Anterior cingulate cortex (tissue), 58 donors: Measurements from ENCODE around the gene UBE3B.

Source experiments
- DNase-seq, 58 donors: peaks; one replicate each; lab custom pipeline; 2025; lab: John Stamatoyannopoulos, UW

UBE3B gene

DNA sequence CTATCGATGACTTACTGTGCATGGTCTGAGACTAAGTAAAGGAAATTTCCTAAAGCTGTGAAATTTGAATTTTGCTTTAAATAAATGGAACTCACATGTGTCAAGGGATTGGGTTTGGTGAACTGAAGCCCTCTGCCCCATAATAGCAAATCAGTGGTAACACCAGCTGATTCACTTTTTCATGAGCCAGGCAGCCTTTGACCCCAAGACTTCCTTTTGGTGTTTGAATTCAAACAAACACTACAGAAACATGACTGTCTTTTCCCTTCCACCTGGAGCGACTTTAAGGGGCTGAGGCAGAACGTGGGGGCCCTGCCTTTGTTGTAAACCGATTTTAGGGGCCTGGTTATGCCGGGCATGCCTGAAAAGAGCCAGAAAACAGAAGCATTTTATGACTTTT lies 29.2 kb upstream of the UBE3B start:
- DNase-seq, result no peak

- no peak for DNase-seq
These were observed 28.6 kb upstream of the UBE3B start for GRCh38 chr12:109448707-109449390.

- DNase-seq, result no peak
These were observed 27.4 kb upstream of the UBE3B start for GRCh38 chr12:109449845-109450532.

- no peak for DNase-seq
These were observed 26.5 kb upstream of the UBE3B start for GRCh38 chr12:109450980-109451379.

GRCh38 chr12:109451400-109451799 lies 26.0 kb upstream of the UBE3B start:
- no peak for DNase-seq

- no peak for DNase-seq
These were observed 24.9 kb upstream of the UBE3B start for GRCh38 chr12:109452489-109452888.

- DNase-seq, result no peak
These were observed 21.7 kb upstream of the UBE3B start for GRCh38 chr12:109455706-109456105.

DNA sequence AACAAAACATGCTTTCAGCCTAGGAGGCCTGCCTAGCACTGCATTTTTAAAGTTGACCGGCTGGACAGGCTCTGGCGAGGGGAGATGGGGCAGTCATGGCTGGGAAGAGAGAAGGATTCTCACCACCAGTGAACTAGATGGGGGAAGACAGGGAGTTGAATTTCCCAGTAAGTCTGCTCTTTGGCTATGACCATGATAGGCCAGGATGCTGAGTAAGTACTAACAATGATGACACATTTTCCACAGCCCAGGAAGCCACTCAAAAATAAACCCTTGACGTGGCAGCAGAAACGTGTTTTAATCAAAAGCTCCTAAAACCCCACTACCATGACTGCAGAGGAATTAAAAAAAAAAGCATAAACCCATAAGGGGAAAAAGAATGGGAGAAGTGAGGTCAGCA lies 19.3 kb upstream of the UBE3B start:
- DNase-seq, result no peak

- DNase-seq, result peak in 1 of 58 donors; percentile 30
These were observed 18.6 kb upstream of the UBE3B start for GRCh38 chr12:109458771-109459208.

- no peak for DNase-seq
These were observed 18.2 kb upstream of the UBE3B start for GRCh38 chr12:109459247-109459646.

DNA sequence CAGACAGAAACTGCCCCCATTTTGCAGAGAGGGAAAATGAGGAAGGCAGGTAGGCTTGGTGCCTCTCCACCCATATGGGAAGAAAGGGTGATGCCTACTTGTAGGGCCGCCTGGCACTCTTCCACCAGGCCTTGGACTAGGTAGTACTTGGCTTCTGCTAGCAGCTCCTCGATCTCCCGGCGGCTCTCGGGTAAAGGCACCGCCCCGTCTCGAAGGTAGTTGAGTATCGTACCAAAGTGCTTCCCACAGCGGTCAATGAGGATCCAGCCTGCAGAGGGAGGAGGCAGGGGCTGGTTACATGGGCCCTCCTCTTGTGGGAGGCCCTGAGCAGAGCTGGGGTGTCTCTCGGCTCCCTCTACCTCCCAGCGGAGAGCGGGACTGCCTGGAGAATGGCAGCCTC lies 16.9 kb upstream of the UBE3B start:
- DNase-seq, result no peak

GRCh38 chr12:109461049-109461845 lies 16.2 kb upstream of the UBE3B start:
- DNase-seq, result peak in 6 of 58 donors; percentile 5 to 28 (median 12)

- peak in 17 of 58 donors; percentile 3 to 65 (median 32) for DNase-seq
These were observed 15.3 kb upstream of the UBE3B start for GRCh38 chr12:109461846-109462756.

- DNase-seq, result peak in 6 of 58 donors; percentile 5 to 35 (median 21)
These were observed 14.4 kb upstream of the UBE3B start for GRCh38 chr12:109462868-109463692.

- DNase-seq, result no peak
These were observed 13.7 kb upstream of the UBE3B start for GRCh38 chr12:109463756-109464155.

- DNase-seq, result no peak
These were observed 12.6 kb upstream of the UBE3B start for GRCh38 chr12:109464642-109465351.

DNA sequence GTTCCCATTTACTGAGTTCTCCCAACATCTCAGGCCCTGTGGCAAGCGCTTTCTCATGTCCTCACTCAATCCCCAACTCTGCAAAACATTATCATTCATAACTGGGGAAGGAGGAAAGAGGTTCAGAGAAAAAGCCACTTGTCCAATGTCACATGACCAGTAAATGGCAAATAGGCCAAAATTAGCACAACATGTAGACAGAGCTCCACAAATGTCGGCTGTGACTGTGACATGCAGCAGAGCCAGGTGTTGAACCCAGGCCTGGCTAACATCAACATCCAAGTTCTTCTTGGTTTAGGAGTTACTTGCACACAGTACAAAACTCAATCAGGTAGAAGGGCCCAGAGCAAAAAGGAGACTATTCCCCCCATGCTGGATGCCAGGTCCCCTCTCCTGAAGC lies 11.1 kb upstream of the UBE3B start:
- DNase-seq, result no peak

DNA sequence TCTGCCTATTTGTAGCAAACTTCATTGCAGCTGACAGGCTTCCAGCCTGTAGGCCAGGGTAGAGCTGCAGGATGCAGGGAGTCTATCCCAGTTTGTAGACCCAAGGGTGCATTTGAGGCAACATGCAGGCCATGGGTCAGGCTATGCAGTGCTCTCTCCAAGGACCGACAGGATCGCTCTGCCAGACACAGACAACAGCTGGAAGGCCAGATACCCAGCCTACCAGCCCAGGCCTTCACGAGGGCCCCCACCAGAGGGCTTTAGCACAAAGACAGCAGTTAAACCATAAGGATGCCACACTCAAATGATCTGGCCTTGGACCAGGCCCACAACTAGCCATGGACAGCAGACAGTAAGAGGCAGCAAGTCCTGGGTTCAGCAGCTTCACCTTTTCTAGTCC lies 10.6 kb upstream of the UBE3B start:
- peak in 2 of 58 donors; percentile 6 to 28 for DNase-seq
